ENCODE results near the gene MTHFD1L. TPM values are rescaled to one million over a fixed set of nuclear protein-coding genes. Genes with fewer than 3 reads are reported as not detected.

Gene MTHFD1L
- total and polyA plus RNA-seq, 2 of the 4 experiments (the other 2 are of a cell fraction), result 43.5 to 53.2 TPM

GRCh38 chr6:151095538-151096254, 230.2 kb downstream of the MTHFD1L start:
- intact Hi-C loops (cut with micrococcal nuclease) (no loop called here), dilution Hi-C loops (cut with HindIII; ENCODE audit: low sequenced_read_pairs, unreplicated experiment) (no loop called here), in situ Hi-C loops (cut with MboI; ENCODE audit: low sequenced_read_pairs) (no loop called here)
- H3K9ac ChIP-seq (ENCODE audit: low read depth, low read length), result no peak overlapping the region
- no peak overlapping the region for H3K56ac ChIP-seq (ENCODE audit: extremely low read depth, insufficient read depth, low read length)
- peaks cover 3% of the 10 kb centered on the region; the same call in 1 of the 2 replicates for H3K9me1 ChIP-seq (ENCODE audit: insufficient read depth, low read length)
- H2BK5ac ChIP-seq (ENCODE audit: low read depth, low read length, poor library complexity, severe bottlenecking), result no peak overlapping the region
- H3K4ac ChIP-seq (ENCODE audit: low read depth, low read length), result no peak overlapping the region
- H3K27me3 ChIP-seq (ENCODE audit: control insufficient read depth, insufficient read depth, low read length), result no peaks in the 10 kb centered on the region
- peaks cover 4% of the 10 kb centered on the region; the same call in 1 of the 2 replicates for H4K20me1 ChIP-seq (ENCODE audit: insufficient read depth, low read length)
- no peak overlapping the region for H2BK15ac ChIP-seq (ENCODE audit: low read depth, low read length)
- peaks cover 53% of the 10 kb centered on the region for H3K36me3 ChIP-seq (ENCODE audit: control insufficient read depth, insufficient read depth, low read length)
- no TSS peak for BruUV-seq (replicated peaks)
- peaks cover 3% of the 10 kb centered on the region for H3K4me1 ChIP-seq (ENCODE audit: control insufficient read depth, insufficient read depth, low read length)
- TF ChIP-seq CEBPB (IDR thresholded peaks at IDR 0.05; ENCODE audit: low read depth, low read length), result no peak
- TF ChIP-seq, protein P1, sequence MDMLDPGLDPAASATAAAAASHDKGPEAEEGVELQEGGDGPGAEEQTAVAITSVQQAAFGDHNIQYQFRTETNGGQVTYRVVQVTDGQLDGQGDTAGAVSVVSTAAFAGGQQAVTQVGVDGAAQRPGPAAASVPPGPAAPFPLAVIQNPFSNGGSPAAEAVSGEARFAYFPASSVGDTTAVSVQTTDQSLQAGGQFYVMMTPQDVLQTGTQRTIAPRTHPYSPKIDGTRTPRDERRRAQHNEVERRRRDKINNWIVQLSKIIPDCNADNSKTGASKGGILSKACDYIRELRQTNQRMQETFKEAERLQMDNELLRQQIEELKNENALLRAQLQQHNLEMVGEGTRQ (IDR thresholded peaks at IDR 0.05; ENCODE audit: low read depth, low read length), result no peak
- no peak for TF ChIP-seq ELK1 (IDR thresholded peaks at IDR 0.05; ENCODE audit: borderline replicate concordance, low read depth, low read length)
- no peak for TF ChIP-seq SMC3 (IDR thresholded peaks at IDR 0.05; ENCODE audit: low read depth, low read length)
- no peak for TF ChIP-seq BHLHE40 (IDR thresholded peaks at IDR 0.05; ENCODE audit: low read depth, low read length)
- no peak for TF ChIP-seq POLR2A (IDR thresholded peaks at IDR 0.05; ENCODE audit: low read depth, low read length)
- TF ChIP-seq RCOR1 (IDR thresholded peaks at IDR 0.05; ENCODE audit: insufficient replicate concordance, low read length), result no peak
- TF ChIP-seq RAD21 (IDR thresholded peaks at IDR 0.05; ENCODE audit: low read length), result no peak
- TF ChIP-seq CHD1 (IDR thresholded peaks at IDR 0.05; ENCODE audit: low read depth, low read length), result no peak
- no peak for TF ChIP-seq RFX5 (IDR thresholded peaks at IDR 0.05; ENCODE audit: low read depth, low read length)
- TF ChIP-seq MAZ (IDR thresholded peaks at IDR 0.05; ENCODE audit: borderline replicate concordance, low read depth, low read length), result no peak
- TF ChIP-seq MAFK (IDR thresholded peaks at IDR 0.05; ENCODE audit: low read depth, low read length), result no peak
- no peak for TF ChIP-seq NFE2L2 (IDR thresholded peaks at IDR 0.05; ENCODE audit: low read depth, low read length)
- no peak for TF ChIP-seq CTCF (conservative IDR thresholded peaks at IDR 0.05; ENCODE audit: low read depth, low read length)
- TF ChIP-seq MXI1 (IDR thresholded peaks at IDR 0.05; ENCODE audit: borderline replicate concordance, low read depth, low read length), result no peak
- TF ChIP-seq FOS (IDR thresholded peaks at IDR 0.05; ENCODE audit: low read depth, low read length), result no peak
- H2AFZ ChIP-seq (replicated peaks; ENCODE audit: low read length, poor library complexity), result no peak overlapping the region
- H3K4me3 ChIP-seq (ENCODE audit: insufficient read depth, low read depth, low read length), result no peak overlapping the region
- no peak overlapping the region for H4K5ac ChIP-seq (ENCODE audit: low read depth, low read length)
- no peak overlapping the region for H3K23ac ChIP-seq (ENCODE audit: low read depth, low read length)
- H2AK9ac ChIP-seq (replicated peaks; ENCODE audit: low read depth, low read length, poor library complexity), result no peak overlapping the region
- H4K91ac ChIP-seq (ENCODE audit: insufficient read depth, low read depth, low read length), result no peak overlapping the region
- CTCF ChIA-PET, result no interaction called here
- no CpG with 5 or more reads among the region's 6 CpGs for WGBS, 2 experiments (ENCODE audit: extremely low coverage in 2 of 2, insufficient read length in 1 of 2)
- peaks cover 4 to 11% of the 10 kb centered on the region in 2 experiments; a peak in 3 of 4 replicates for H3K79me1 ChIP-seq (ENCODE audit: low read depth in 1 of 2, low read length in 2 of 2)
- no peak for ATAC-seq (ENCODE audit: low read depth)
- no peak overlapping the region for H3K4me2 ChIP-seq (ENCODE audit: low read depth, low read length)
- H2AK5ac ChIP-seq (ENCODE audit: low read depth, low read length), result no peak overlapping the region
- H2BK120ac ChIP-seq (ENCODE audit: low read depth, low read length), result no peak overlapping the region
- H3K18ac ChIP-seq (ENCODE audit: low read depth, low read length), result no peak overlapping the region
- H3K9me3 ChIP-seq (ENCODE audit: control insufficient read depth, insufficient read depth, low read length), result no peaks in the 10 kb centered on the region
- H4K8ac ChIP-seq (ENCODE audit: low read depth in 2 of 2, low read length in 2 of 2), result no peak overlapping the region
- POLR2A ChIA-PET (ENCODE audit: unreplicated experiment), result no interaction called here
- no peak overlapping the region for H2BK20ac ChIP-seq (ENCODE audit: low read depth, low read length)
- DNase-seq, result no peak
- no peak overlapping the region for H3K27ac ChIP-seq (ENCODE audit: insufficient read depth, low read length)
- H3K14ac ChIP-seq (replicated peaks; ENCODE audit: low read depth, low read length), result no peak overlapping the region
